RPMI8226 (cell line): ENCODE measurements around the gene FAM186B.
A peak's percentile ranks its signal among the peaks of the same experiment; 100 is the strongest.

Experiments used
- DNase-seq: peaks from one replicate; pipeline ENCODE4 v3.0.0-alpha.2; 2015

The FAM186B gene

GRCh38 chr12:49566361-49566760, 39.1 kb downstream of the FAM186B start:
- DNase-seq = no peak

- DNase-seq = no peak
These were observed 39.8 kb downstream of the FAM186B start for GRCh38 chr12:49565406-49566265.

- no peak for DNase-seq
These were observed 40.6 kb downstream of the FAM186B start for GRCh38 chr12:49564686-49565405.

- no peak for DNase-seq
These were observed 41.3 kb downstream of the FAM186B start for GRCh38 chr12:49563951-49564685.

GRCh38 chr12:49562831-49563230, 42.6 kb downstream of the FAM186B start:
- no peak for DNase-seq

- DNase-seq = no peak
These were observed 43.2 kb downstream of the FAM186B start for GRCh38 chr12:49562233-49562632.

GRCh38 chr12:49560695-49561094, 44.7 kb downstream of the FAM186B start:
- no peak for DNase-seq

GRCh38 chr12:49559011-49559675, 46.3 kb downstream of the FAM186B start:
- no peak for DNase-seq

GRCh38 chr12:49558526-49558925, 46.9 kb downstream of the FAM186B start:
- DNase-seq = no peak

GRCh38 chr12:49557917-49558215, 47.6 kb downstream of the FAM186B start:
- no peak for DNase-seq

GRCh38 chr12:49557187-49557916, 48.1 kb downstream of the FAM186B start:
- no peak for DNase-seq

- no peak for DNase-seq
These were observed 48.9 kb downstream of the FAM186B start for GRCh38 chr12:49556391-49557186.

- no peak for DNase-seq
These were observed 49.6 kb downstream of the FAM186B start for GRCh38 chr12:49555631-49556390.

- DNase-seq = no peak
These were observed 51.2 kb downstream of the FAM186B start for GRCh38 chr12:49554266-49554665.

GRCh38 chr12:49553512-49554088, 51.8 kb downstream of the FAM186B start:
- peak; percentile 77 for DNase-seq

- DNase-seq = no peak
These were observed 52.5 kb downstream of the FAM186B start for GRCh38 chr12:49552899-49553298.

GRCh38 chr12:49552425-49552824, 53.0 kb downstream of the FAM186B start:
- DNase-seq = no peak

GRCh38 chr12:49552014-49552413, 53.4 kb downstream of the FAM186B start:
- DNase-seq = no peak

- no peak for DNase-seq
These were observed 54.7 kb downstream of the FAM186B start for GRCh38 chr12:49550693-49551252.
